Uterus (tissue), 2 donors: ENCODE results near the gene CDKN2A.

ENCODE experiments used
- CTCF ChIP-seq, 4 experiments: fragments of 200-600 bp in 2 of 4; fragments of 450-650 bp in 2 of 4; sonication (generic) in 2 of 4; IDR thresholded peaks; one replicate each; pipeline ENCODE4 v1.5.1; 2016 to 2019; ENCODE audit warnings: antibody characterized with exemption in 4 of 4, mild to moderate bottlenecking in 2 of 4, moderate library complexity in 1 of 4
- POLR2A ChIP-seq, 2 donors: fragments of 450-650 bp; IDR thresholded peaks; one replicate each; pipeline ENCODE4 v1.6.1; 2016; ENCODE audit warnings: antibody characterized with exemption in 2 of 2, mild to moderate bottlenecking in 1 of 2, moderate library complexity in 1 of 2

GRCh38 chr9:21967169-21967568, 27.0 kb downstream of the CDKN2A start:
- TF ChIP-seq POLR2A (IDR thresholded peaks at IDR 0.05) (no peak), CTCF (IDR thresholded peaks at IDR 0.05) (no peak)
